IMR-90 (cell line): ENCODE results near the gene BATF2. TPM values are rescaled to one million over a fixed set of nuclear protein-coding genes. Genes with fewer than 3 reads are reported as not detected.

Source experiments
- ATAC-seq: fragments of 200-7000 bp; cut with Tn5 transposase; 2 replicates; pipeline ENCODE4 v1.9.1; 2020; ENCODE audit warnings: low read depth, mild to moderate bottlenecking, moderate library complexity
- BruUV-seq: library from RNA; stranded (reverse); fragments of 400-500 nt; replicated peaks from 2 replicates; lab custom pipeline; 2021; lab: Mats Ljungman, UMichigan
- CTCF ChIA-PET: fragments of 300-600 bp; formaldehyde crosslinking; extraction: SDS; loops from one replicate; lab custom pipeline; 2021; ENCODE audit warnings: antibody characterized with exemption; lab: Yijun Ruan, JAX
- POLR2A ChIA-PET: fragments of 300-600 bp; sonication (Branson Sonifier 250); formaldehyde crosslinking; loops from one replicate; lab custom pipeline; 2022; ENCODE audit warnings: antibody characterized with exemption; ENCODE audit not compliant: unreplicated experiment; lab: Charles Lee
- DNase-seq: peaks from one replicate; pipeline ENCODE4 v3.0.0; 2013
- H2AFZ ChIP-seq: replicated peaks from 2 replicates; pipeline ENCODE3; 2013; ENCODE audit warnings: low read length, mild to moderate bottlenecking; ENCODE audit not compliant: poor library complexity
- H2AK5ac ChIP-seq: 2 replicates; pipeline ENCODE4 v1.6.1; 2013; ENCODE audit warnings: low read depth, low read length, inconsistent platforms
- H2AK9ac ChIP-seq: replicated peaks from 2 replicates; pipeline ENCODE3; 2013; ENCODE audit warnings: mild to moderate bottlenecking, low read depth, low read length, moderate library complexity; ENCODE audit not compliant: poor library complexity
- H2BK120ac ChIP-seq: 2 replicates; pipeline ENCODE4 v1.6.1; 2013; ENCODE audit warnings: low read depth, low read length, inconsistent platforms
- H2BK15ac ChIP-seq: 3 replicates; pipeline ENCODE4 v1.6.1; 2013; ENCODE audit warnings: low read depth, low read length, inconsistent platforms
- H2BK20ac ChIP-seq: 2 replicates; pipeline ENCODE4 v1.6.1; 2013; ENCODE audit warnings: low read depth, mild to moderate bottlenecking, inconsistent platforms, low read length, moderate library complexity
- H2BK5ac ChIP-seq: 2 replicates; pipeline ENCODE4 v1.6.1; 2013; ENCODE audit warnings: mild to moderate bottlenecking, low read depth, low read length, inconsistent platforms; ENCODE audit not compliant: poor library complexity, severe bottlenecking
- H3K14ac ChIP-seq: replicated peaks from 2 replicates; pipeline ENCODE4 v1.6.1; 2013; ENCODE audit warnings: low read depth, low read length, inconsistent platforms
- H3K18ac ChIP-seq: 2 replicates; pipeline ENCODE4 v1.6.1; 2013; ENCODE audit warnings: low read depth, low read length, control low read depth
- H3K23ac ChIP-seq: 2 replicates; pipeline ENCODE4 v1.6.1; 2013; ENCODE audit warnings: low read depth, low read length, inconsistent platforms
- H3K27ac ChIP-seq: 2 replicates; pipeline ENCODE4 v1.5.1; 2013; ENCODE audit warnings: mild to moderate bottlenecking, control low read depth, low read length; ENCODE audit not compliant: insufficient read depth
- H3K27me3 ChIP-seq: 2 replicates; pipeline ENCODE4 v1.6.1; 2013; ENCODE audit warnings: low read length; ENCODE audit not compliant: control insufficient read depth, insufficient read depth
- H3K36me3 ChIP-seq: 2 replicates; pipeline ENCODE4 v1.6.1; 2013; ENCODE audit warnings: low read length, mixed read lengths; ENCODE audit not compliant: control insufficient read depth, insufficient read depth
- H3K4ac ChIP-seq: 2 replicates; pipeline ENCODE4 v1.6.1; 2013; ENCODE audit warnings: low read depth, low read length, inconsistent platforms
- H3K4me1 ChIP-seq: 2 replicates; pipeline ENCODE4 v1.6.1; 2013; ENCODE audit warnings: low read length, mixed read lengths; ENCODE audit not compliant: control insufficient read depth, insufficient read depth
- H3K4me2 ChIP-seq: 2 replicates; pipeline ENCODE4 v1.6.1; 2013; ENCODE audit warnings: low read depth, mild to moderate bottlenecking, control low read depth, low read length, moderate library complexity
- H3K4me3 ChIP-seq: 2 replicates; pipeline ENCODE4 v1.5.1; 2013; ENCODE audit warnings: low read depth, mild to moderate bottlenecking, control low read depth, low read length, moderate library complexity; ENCODE audit not compliant: insufficient read depth
- H3K56ac ChIP-seq: 2 replicates; pipeline ENCODE4 v1.6.1; 2013; ENCODE audit warnings: low read length, inconsistent platforms; ENCODE audit not compliant: insufficient read depth; ENCODE audit errors: extremely low read depth
- H3K79me1 ChIP-seq, 2 experiments: 2 replicates each; pipeline ENCODE4 v1.6.1; 2013; ENCODE audit warnings: low read length in 2 of 2, inconsistent platforms in 1 of 2, low read depth in 1 of 2
- H3K9ac ChIP-seq: 2 replicates; pipeline ENCODE4 v1.6.1; 2013; ENCODE audit warnings: low read depth, low read length, control low read depth
- H3K9me1 ChIP-seq: 2 replicates; pipeline ENCODE4 v1.6.1; 2013; ENCODE audit warnings: low read length, inconsistent platforms; ENCODE audit not compliant: insufficient read depth
- H3K9me3 ChIP-seq: 2 replicates; pipeline ENCODE4 v1.6.1; 2013; ENCODE audit warnings: low read length; ENCODE audit not compliant: control insufficient read depth, insufficient read depth
- H4K20me1 ChIP-seq: 2 replicates; pipeline ENCODE4 v1.6.1; 2013; ENCODE audit warnings: low read length, inconsistent platforms; ENCODE audit not compliant: insufficient read depth
- H4K5ac ChIP-seq: 2 replicates; pipeline ENCODE4 v1.6.1; 2013; ENCODE audit warnings: mild to moderate bottlenecking, low read depth, low read length, control low read depth
- H4K8ac ChIP-seq, 2 experiments: 2 replicates each; pipeline ENCODE4 v1.6.1; 2013; ENCODE audit warnings: low read depth in 2 of 2, low read length in 2 of 2, control low read depth in 1 of 2, inconsistent platforms in 1 of 2
- H4K91ac ChIP-seq: 2 replicates; pipeline ENCODE4 v1.6.1; 2013; ENCODE audit warnings: low read depth, low read length, inconsistent platforms; ENCODE audit not compliant: insufficient read depth
- BHLHE40 ChIP-seq: fragments of 150-350 bp; IDR thresholded peaks from 2 replicates; pipeline ENCODE4 v1.6.1; 2016; ENCODE audit warnings: mild to moderate bottlenecking, low read depth, low read length
- CEBPB ChIP-seq: IDR thresholded peaks from 2 replicates; pipeline ENCODE4 v1.6.1; 2012; ENCODE audit warnings: low read depth, low read length, improper control_type of control experiment
- CHD1 ChIP-seq: IDR thresholded peaks from 2 replicates; pipeline ENCODE4 v1.6.1; 2012; ENCODE audit warnings: low read depth, low read length, improper control_type of control experiment
- CTCF ChIP-seq: conservative IDR thresholded peaks from 2 replicates; pipeline ENCODE4 v1.5.1; 2012; ENCODE audit warnings: mild to moderate bottlenecking, low read depth, low read length, improper control_type of control experiment
- ELK1 ChIP-seq: fragments of 150-350 bp; IDR thresholded peaks from 2 replicates; pipeline ENCODE4 v1.6.1; 2016; ENCODE audit warnings: low read depth, mild to moderate bottlenecking, low read length, moderate library complexity, borderline replicate concordance
- FOS ChIP-seq: fragments of 150-350 bp; IDR thresholded peaks from 2 replicates; pipeline ENCODE4 v1.6.1; 2016; ENCODE audit warnings: low read depth, low read length
- MAFK ChIP-seq: IDR thresholded peaks from 2 replicates; pipeline ENCODE4 v1.6.1; 2012; ENCODE audit warnings: low read depth, low read length, improper control_type of control experiment
- MAZ ChIP-seq: IDR thresholded peaks from 2 replicates; pipeline ENCODE4 v1.6.1; 2012; ENCODE audit warnings: low read depth, mild to moderate bottlenecking, low read length, improper control_type of control experiment, moderate library complexity, borderline replicate concordance
- MXI1 ChIP-seq: IDR thresholded peaks from 2 replicates; pipeline ENCODE4 v1.6.1; 2012; ENCODE audit warnings: low read depth, mild to moderate bottlenecking, low read length, moderate library complexity, borderline replicate concordance
- NFE2L2 ChIP-seq: fragments of 150-350 bp; IDR thresholded peaks from 2 replicates; pipeline ENCODE4 v1.6.1; 2016; ENCODE audit warnings: low read depth, mild to moderate bottlenecking, low read length
- POLR2A ChIP-seq: IDR thresholded peaks from 2 replicates; pipeline ENCODE4 v1.6.1; 2012; ENCODE audit warnings: mild to moderate bottlenecking, low read depth, low read length
- RAD21 ChIP-seq: IDR thresholded peaks from 2 replicates; pipeline ENCODE4 v1.6.1; 2012; ENCODE audit warnings: low read length, improper control_type of control experiment
- RCOR1 ChIP-seq: IDR thresholded peaks from 2 replicates; pipeline ENCODE4 v1.6.1; 2012; ENCODE audit warnings: mild to moderate bottlenecking, low read length, improper control_type of control experiment; ENCODE audit not compliant: insufficient replicate concordance
- RFX5 ChIP-seq: IDR thresholded peaks from 2 replicates; pipeline ENCODE4 v1.8.0; 2012; ENCODE audit warnings: low read depth, mild to moderate bottlenecking, low read length, moderate library complexity
- SMC3 ChIP-seq: fragments of 150-350 bp; IDR thresholded peaks from 2 replicates; pipeline ENCODE4 v1.6.1; 2016; ENCODE audit warnings: low read depth, mild to moderate bottlenecking, antibody characterized with exemption, low read length, moderate library complexity
- USF2 ChIP-seq: fragments of 150-350 bp; IDR thresholded peaks from 2 replicates; pipeline ENCODE4 v1.6.1; 2017; ENCODE audit warnings: mild to moderate bottlenecking, antibody characterized with exemption, low read length, low read depth
- WGBS, 2 experiments: methylation state at CpG; one replicate each; pipeline versions ENCODE4 v1.1.5 to v1.1.7; 2013; ENCODE audit warnings: missing lambda C conversion rate in 2 of 2; ENCODE audit not compliant: insufficient read length in 1 of 2; ENCODE audit errors: extremely low coverage in 2 of 2; 5-methylcytosine and 5-hydroxymethylcytosine counted together
- dilution Hi-C: fragments of 300-500 bp; cut with HindIII; formaldehyde crosslinking; loops from one replicate; pipeline ENCODE4 v1.14.3; 2018; ENCODE audit warnings: low sequenced_read_pairs; ENCODE audit not compliant: unreplicated experiment
- in situ Hi-C: fragments of 300-500 bp; cut with MboI; formaldehyde crosslinking; loops from 3 replicates; pipeline ENCODE4 v1.14.3; 2019; ENCODE audit warnings: low sequenced_read_pairs, inconsistent platforms, mixed read lengths
- intact Hi-C: fragments of 100-400 bp; cut with micrococcal nuclease; formaldehyde crosslinking; loops from 2 replicates; pipeline ENCODE4 v1.10.0; 2022
- polyA plus RNA-seq, 3 experiments: library from polyadenylated mRNA; depleted of rRNA; stranded (reverse); fragments of >200 nt; gene quantifications; 2 replicates each; pipeline ENCODE4 v1.2.3, GENCODE V29; 2012; ENCODE audit warnings: low replicate concordance in 1 of 3
- total RNA-seq: library from RNA; depleted of rRNA; stranded (reverse); fragments of >200 nt; gene quantifications from 2 replicates; pipeline ENCODE4 v1.2.3, GENCODE V29; 2012

The BATF2 gene
- total and polyA plus RNA-seq, 2 of the 4 experiments (the other 2 are of a cell fraction): 0.36 to 1.2 TPM

GRCh38 chr11:64999478-64999877 lies 2.7 kb upstream of the BATF2 start:
- no peaks in the 10 kb centered on the region for H4K20me1 ChIP-seq
- no TSS peak for BruUV-seq
- H2AK9ac ChIP-seq: peak overlapping the region; percentile 28
- in situ Hi-C loops (no loop called here), intact Hi-C loops (loop anchor here (5.0 kb wide), 1 partner anchor 152 kb away; no protein-coding TSS in a partner anchor), dilution Hi-C loops (no loop called here)
- H3K23ac ChIP-seq: no peak overlapping the region; the same call in 1 of the 2 replicates
- no peak for DNase-seq
- H3K18ac ChIP-seq: no peak overlapping the region
- ChIA-PET POLR2A (no interaction called here), CTCF (no interaction called here)
- H3K27ac ChIP-seq: no peak overlapping the region
- H2BK5ac ChIP-seq: no peak overlapping the region
- no peaks in the 10 kb centered on the region for H3K79me1 ChIP-seq
- no peaks in the 10 kb centered on the region for H3K9me3 ChIP-seq
- no peak overlapping the region for H4K91ac ChIP-seq
- TF ChIP-seq CHD1 (no peak), MXI1 (no peak), SMC3 (no peak), FOS (no peak), CTCF (no peak), POLR2A (no peak), NFE2L2 (no peak), RFX5 (no peak), RCOR1 (no peak), MAZ (no peak), BHLHE40 (no peak), ELK1 (no peak), MAFK (no peak), RAD21 (no peak), USF2 (no peak), CEBPB (no peak)
- no CpG with 5 or more reads among the region's 1 CpG for WGBS, 2 experiments
- H3K9me1 ChIP-seq: peaks cover 7% of the 10 kb centered on the region; the same call in 1 of the 2 replicates
- no peak overlapping the region for H2AFZ ChIP-seq
- H3K4me2 ChIP-seq: no peak overlapping the region
- no peak overlapping the region for H3K4me3 ChIP-seq
- H3K4ac ChIP-seq: no peak overlapping the region
- H3K4me1 ChIP-seq: 0 out of 2 replicates have a peak, but pooled peaks cover 4% of the 10 kb centered on the region
- H2BK15ac ChIP-seq: no peak overlapping the region
- no peak overlapping the region for H2BK120ac ChIP-seq
- no peak overlapping the region for H2BK20ac ChIP-seq
- no peaks in the 10 kb centered on the region for H3K27me3 ChIP-seq
- no peak overlapping the region for H2AK5ac ChIP-seq
- no peak overlapping the region for H4K5ac ChIP-seq
- H3K14ac ChIP-seq: no peak overlapping the region
- no peak for ATAC-seq
- no peak overlapping the region for H3K56ac ChIP-seq
- H4K8ac ChIP-seq: no peak overlapping the region
- H3K9ac ChIP-seq: no peak overlapping the region
- no peaks in the 10 kb centered on the region for H3K36me3 ChIP-seq
